H1 (cell line): ENCODE results near the gene ZNF200. TPM values are rescaled to one million over a fixed set of nuclear protein-coding genes. Genes with fewer than 3 reads are reported as not detected.
A peak's percentile ranks its signal among the peaks of the same experiment; 100 is the strongest.

Source experiments
- CBX8 ChIP-seq: fragments of 300-800, 300-1000 bp; sonication (generic); IDR thresholded peaks from 2 replicates; pipeline ENCODE4 v1.7.1; 2016; ENCODE audit warnings: low read depth, low read length, borderline replicate concordance
- CEBPB ChIP-seq: IDR thresholded peaks from 2 replicates; pipeline ENCODE4 v1.6.1; 2012; ENCODE audit warnings: low read depth, low read length
- CREB1 ChIP-seq: IDR thresholded peaks from 2 replicates; pipeline ENCODE4 v1.6.1; 2012; ENCODE audit warnings: inconsistent platforms
- GABPA ChIP-seq: IDR thresholded peaks from 2 replicates; pipeline ENCODE4 v1.6.1; 2011; ENCODE audit warnings: mild to moderate bottlenecking, low read length, moderate library complexity, borderline replicate concordance; ENCODE audit not compliant: insufficient read depth
- RFX5 ChIP-seq: IDR thresholded peaks from 2 replicates; pipeline ENCODE4 v1.6.1; 2011; ENCODE audit warnings: low read depth, low read length, improper control_type of control experiment, borderline replicate concordance
- SIX5 ChIP-seq: IDR thresholded peaks from 2 replicates; pipeline ENCODE4 v1.6.1; 2011; ENCODE audit warnings: mild to moderate bottlenecking, low read depth, low read length
- SRF ChIP-seq: IDR thresholded peaks from 2 replicates; pipeline ENCODE4 v1.6.1; 2011; ENCODE audit warnings: mild to moderate bottlenecking, low read depth, low read length, moderate library complexity
- TBP ChIP-seq: IDR thresholded peaks from 2 replicates; pipeline ENCODE4 v1.6.1; 2011; ENCODE audit warnings: low read depth, low read length, improper control_type of control experiment
- polyA plus RNA-seq, 7 experiments: library from polyadenylated mRNA; depleted of rRNA in 3 of 7; stranded (reverse) in 5 of 7; unstranded in 2 of 7; fragments of >200 nt in 5 of 7; fragments of 200-250 nt in 2 of 7; gene quantifications; 1 replicate in 5 of 7; 2 replicates in 1 of 7; 4 replicates in 1 of 7; pipeline versions ENCODE4 v1.2.1 to v1.2.3, GENCODE V29; 2011 to 2013; ENCODE audit warnings: missing spikeins in 2 of 7, mixed read lengths in 2 of 7
- total RNA-seq: library from RNA; stranded (reverse); fragmentation: NEBNext Ultra II Directional; extraction: Animal tissue kit (Norgen Biotek cat#: 25700); gene quantifications from 2 replicates; pipeline ENCODE4 v1.2.1, GENCODE V29; 2021
- TF ChIP-seq, protein P1 (sequence below): fragments of 300-600 bp; sonication (generic); IDR thresholded peaks from 2 replicates; pipeline ENCODE4 v1.7.1; 2012; ENCODE audit warnings: low read length, moderate library complexity, mild to moderate bottlenecking, inconsistent platforms; ENCODE audit not compliant: insufficient replicate concordance
- TF ChIP-seq, protein P2 (sequence below): IDR thresholded peaks from 2 replicates; pipeline ENCODE4 v1.6.1; 2012; ENCODE audit warnings: inconsistent platforms

Gene ZNF200
- total and polyA plus RNA-seq, 2 of the 8 experiments (the other 6 are each of a cell fraction or from before 2014, with no cell fraction given): 2.7 to 9.9 TPM

DNA sequence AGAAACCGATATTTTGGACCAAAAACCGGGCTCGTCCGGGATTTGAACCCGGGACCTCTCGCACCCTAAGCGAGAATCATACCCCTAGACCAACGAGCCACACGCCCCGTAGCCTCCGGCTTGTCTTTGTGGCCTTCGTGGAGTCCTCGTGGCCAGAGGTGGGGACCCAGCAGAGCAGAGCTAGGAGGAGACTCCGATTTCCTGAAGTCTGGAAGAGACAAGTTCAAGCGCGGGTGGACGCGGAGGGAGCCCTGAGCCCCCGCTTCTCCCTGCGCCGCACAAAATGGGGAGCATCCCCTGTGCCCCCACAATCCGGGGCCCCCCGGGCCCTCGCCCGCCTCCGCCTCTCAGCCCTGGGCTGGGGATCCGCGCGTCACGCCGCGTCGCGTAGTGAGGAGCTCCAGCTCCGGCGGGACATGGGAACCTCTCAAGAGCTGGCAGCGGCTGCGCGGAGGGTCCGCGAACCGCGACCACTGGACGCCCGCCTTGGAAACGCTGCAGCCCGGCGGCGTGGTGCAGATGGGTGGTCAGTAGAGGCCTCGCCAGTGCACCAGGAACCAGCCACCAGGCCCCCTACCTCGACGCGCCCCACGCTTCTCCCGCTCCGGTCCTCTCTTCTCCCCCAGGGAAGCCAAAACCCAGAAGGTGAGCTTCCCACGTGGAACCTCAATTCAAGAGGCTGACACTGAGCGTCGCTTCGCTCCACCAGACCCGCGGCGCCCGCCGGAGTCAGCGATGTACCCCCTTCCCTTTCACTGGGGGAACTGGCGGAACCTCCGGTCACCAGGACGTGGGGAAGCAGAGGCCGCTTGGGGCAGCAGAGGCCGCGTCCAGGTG lies 52.1 kb downstream of the ZNF200 start (continued):
- TF ChIP-seq, protein P1, sequence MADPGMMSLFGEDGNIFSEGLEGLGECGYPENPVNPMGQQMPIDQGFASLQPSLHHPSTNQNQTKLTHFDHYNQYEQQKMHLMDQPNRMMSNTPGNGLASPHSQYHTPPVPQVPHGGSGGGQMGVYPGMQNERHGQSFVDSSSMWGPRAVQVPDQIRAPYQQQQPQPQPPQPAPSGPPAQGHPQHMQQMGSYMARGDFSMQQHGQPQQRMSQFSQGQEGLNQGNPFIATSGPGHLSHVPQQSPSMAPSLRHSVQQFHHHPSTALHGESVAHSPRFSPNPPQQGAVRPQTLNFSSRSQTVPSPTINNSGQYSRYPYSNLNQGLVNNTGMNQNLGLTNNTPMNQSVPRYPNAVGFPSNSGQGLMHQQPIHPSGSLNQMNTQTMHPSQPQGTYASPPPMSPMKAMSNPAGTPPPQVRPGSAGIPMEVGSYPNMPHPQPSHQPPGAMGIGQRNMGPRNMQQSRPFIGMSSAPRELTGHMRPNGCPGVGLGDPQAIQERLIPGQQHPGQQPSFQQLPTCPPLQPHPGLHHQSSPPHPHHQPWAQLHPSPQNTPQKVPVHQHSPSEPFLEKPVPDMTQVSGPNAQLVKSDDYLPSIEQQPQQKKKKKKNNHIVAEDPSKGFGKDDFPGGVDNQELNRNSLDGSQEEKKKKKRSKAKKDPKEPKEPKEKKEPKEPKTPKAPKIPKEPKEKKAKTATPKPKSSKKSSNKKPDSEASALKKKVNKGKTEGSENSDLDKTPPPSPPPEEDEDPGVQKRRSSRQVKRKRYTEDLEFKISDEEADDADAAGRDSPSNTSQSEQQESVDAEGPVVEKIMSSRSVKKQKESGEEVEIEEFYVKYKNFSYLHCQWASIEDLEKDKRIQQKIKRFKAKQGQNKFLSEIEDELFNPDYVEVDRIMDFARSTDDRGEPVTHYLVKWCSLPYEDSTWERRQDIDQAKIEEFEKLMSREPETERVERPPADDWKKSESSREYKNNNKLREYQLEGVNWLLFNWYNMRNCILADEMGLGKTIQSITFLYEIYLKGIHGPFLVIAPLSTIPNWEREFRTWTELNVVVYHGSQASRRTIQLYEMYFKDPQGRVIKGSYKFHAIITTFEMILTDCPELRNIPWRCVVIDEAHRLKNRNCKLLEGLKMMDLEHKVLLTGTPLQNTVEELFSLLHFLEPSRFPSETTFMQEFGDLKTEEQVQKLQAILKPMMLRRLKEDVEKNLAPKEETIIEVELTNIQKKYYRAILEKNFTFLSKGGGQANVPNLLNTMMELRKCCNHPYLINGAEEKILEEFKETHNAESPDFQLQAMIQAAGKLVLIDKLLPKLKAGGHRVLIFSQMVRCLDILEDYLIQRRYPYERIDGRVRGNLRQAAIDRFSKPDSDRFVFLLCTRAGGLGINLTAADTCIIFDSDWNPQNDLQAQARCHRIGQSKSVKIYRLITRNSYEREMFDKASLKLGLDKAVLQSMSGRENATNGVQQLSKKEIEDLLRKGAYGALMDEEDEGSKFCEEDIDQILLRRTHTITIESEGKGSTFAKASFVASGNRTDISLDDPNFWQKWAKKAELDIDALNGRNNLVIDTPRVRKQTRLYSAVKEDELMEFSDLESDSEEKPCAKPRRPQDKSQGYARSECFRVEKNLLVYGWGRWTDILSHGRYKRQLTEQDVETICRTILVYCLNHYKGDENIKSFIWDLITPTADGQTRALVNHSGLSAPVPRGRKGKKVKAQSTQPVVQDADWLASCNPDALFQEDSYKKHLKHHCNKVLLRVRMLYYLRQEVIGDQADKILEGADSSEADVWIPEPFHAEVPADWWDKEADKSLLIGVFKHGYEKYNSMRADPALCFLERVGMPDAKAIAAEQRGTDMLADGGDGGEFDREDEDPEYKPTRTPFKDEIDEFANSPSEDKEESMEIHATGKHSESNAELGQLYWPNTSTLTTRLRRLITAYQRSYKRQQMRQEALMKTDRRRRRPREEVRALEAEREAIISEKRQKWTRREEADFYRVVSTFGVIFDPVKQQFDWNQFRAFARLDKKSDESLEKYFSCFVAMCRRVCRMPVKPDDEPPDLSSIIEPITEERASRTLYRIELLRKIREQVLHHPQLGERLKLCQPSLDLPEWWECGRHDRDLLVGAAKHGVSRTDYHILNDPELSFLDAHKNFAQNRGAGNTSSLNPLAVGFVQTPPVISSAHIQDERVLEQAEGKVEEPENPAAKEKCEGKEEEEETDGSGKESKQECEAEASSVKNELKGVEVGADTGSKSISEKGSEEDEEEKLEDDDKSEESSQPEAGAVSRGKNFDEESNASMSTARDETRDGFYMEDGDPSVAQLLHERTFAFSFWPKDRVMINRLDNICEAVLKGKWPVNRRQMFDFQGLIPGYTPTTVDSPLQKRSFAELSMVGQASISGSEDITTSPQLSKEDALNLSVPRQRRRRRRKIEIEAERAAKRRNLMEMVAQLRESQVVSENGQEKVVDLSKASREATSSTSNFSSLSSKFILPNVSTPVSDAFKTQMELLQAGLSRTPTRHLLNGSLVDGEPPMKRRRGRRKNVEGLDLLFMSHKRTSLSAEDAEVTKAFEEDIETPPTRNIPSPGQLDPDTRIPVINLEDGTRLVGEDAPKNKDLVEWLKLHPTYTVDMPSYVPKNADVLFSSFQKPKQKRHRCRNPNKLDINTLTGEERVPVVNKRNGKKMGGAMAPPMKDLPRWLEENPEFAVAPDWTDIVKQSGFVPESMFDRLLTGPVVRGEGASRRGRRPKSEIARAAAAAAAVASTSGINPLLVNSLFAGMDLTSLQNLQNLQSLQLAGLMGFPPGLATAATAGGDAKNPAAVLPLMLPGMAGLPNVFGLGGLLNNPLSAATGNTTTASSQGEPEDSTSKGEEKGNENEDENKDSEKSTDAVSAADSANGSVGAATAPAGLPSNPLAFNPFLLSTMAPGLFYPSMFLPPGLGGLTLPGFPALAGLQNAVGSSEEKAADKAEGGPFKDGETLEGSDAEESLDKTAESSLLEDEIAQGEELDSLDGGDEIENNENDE: no peak
- TF ChIP-seq, protein P2, sequence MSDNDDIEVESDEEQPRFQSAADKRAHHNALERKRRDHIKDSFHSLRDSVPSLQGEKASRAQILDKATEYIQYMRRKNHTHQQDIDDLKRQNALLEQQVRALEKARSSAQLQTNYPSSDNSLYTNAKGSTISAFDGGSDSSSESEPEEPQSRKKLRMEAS: peak; percentile 70
- no peak for TF ChIP-seq CBX8
- TF ChIP-seq CEBPB: peak; percentile 18; the same call in 1 of the 2 replicates
- TF ChIP-seq GABPA: 0 out of 2 replicates have a peak, but pooled peaks have one; percentile 15
- peak; percentile 99 for TF ChIP-seq TBP
- TF ChIP-seq CREB1: peak; percentile 29
- TF ChIP-seq SIX5: no peak
- no peak for TF ChIP-seq RFX5
- TF ChIP-seq SRF: no peak
